Hepatocyte (in vitro differentiated cells): Measurements from ENCODE around the gene ZFPM1. TPM values are rescaled to one million over a fixed set of nuclear protein-coding genes. Genes with fewer than 3 reads are reported as not detected.

Source experiments
- DNase-seq: peaks from one replicate; pipeline ENCODE4 v3.0.0-alpha.2; 2016; ENCODE audit warnings: low spot score
- H2AFZ ChIP-seq: fragments of 200-600 bp; sonication (generic); 2 replicates; pipeline ENCODE4 v1.6.0; 2016; ENCODE audit warnings: antibody characterized with exemption, mild to moderate bottlenecking
- H3K27ac ChIP-seq: fragments of 200-600 bp; sonication (generic); 2 replicates; pipeline ENCODE4 v1.5.1; 2016; ENCODE audit warnings: mild to moderate bottlenecking
- H3K27me3 ChIP-seq: fragments of 200-600 bp; sonication (generic); 2 replicates; pipeline ENCODE4 v1.6.1; 2016
- H3K36me3 ChIP-seq: fragments of 200-600 bp; sonication (generic); replicated peaks from 2 replicates; pipeline ENCODE4 v1.5.1; 2016; ENCODE audit warnings: low read depth; ENCODE audit not compliant: insufficient read depth
- H3K4me1 ChIP-seq: fragments of 200-600 bp; sonication (generic); 2 replicates; pipeline ENCODE4 v1.5.1; 2016; ENCODE audit warnings: mild to moderate bottlenecking, moderate library complexity; ENCODE audit not compliant: insufficient read depth
- H3K4me2 ChIP-seq: fragments of 200-600 bp; sonication (generic); 2 replicates; pipeline ENCODE4 v1.6.0; 2016
- H3K4me3 ChIP-seq: fragments of 200-600 bp; sonication (generic); 2 replicates; pipeline ENCODE4 v1.5.1; 2016; ENCODE audit warnings: mild to moderate bottlenecking
- H3K79me2 ChIP-seq: fragments of 200-600 bp; sonication (generic); 2 replicates; pipeline ENCODE4 v1.6.0; 2017; ENCODE audit warnings: mild to moderate bottlenecking
- H3K9me2 ChIP-seq: fragments of 200-600 bp; sonication (generic); replicated peaks from 2 replicates; pipeline ENCODE4 v1.6.0; 2017; ENCODE audit warnings: mild to moderate bottlenecking; ENCODE audit not compliant: insufficient read depth
- H3K9me3 ChIP-seq: fragments of 200-600 bp; sonication (generic); 2 replicates; pipeline ENCODE4 v1.5.1; 2016; ENCODE audit warnings: low read depth, mild to moderate bottlenecking
- H4K20me1 ChIP-seq: fragments of 200-600 bp; sonication (generic); 2 replicates; pipeline ENCODE4 v1.6.0; 2016; ENCODE audit warnings: mild to moderate bottlenecking; ENCODE audit not compliant: insufficient read depth, poor library complexity, severe bottlenecking
- EZH2 ChIP-seq: fragments of 200-600 bp; sonication (generic); IDR thresholded peaks from 2 replicates; pipeline ENCODE4 v1.6.1; 2016; ENCODE audit warnings: antibody characterized with exemption, mild to moderate bottlenecking, borderline replicate concordance
- EZH2phosphoT487 ChIP-seq: fragments of 200-600 bp; sonication (generic); IDR thresholded peaks from one replicate; pipeline ENCODE4 v1.6.1; 2018; ENCODE audit warnings: antibody characterized with exemption, mild to moderate bottlenecking, low read depth, moderate library complexity; ENCODE audit not compliant: unreplicated experiment, severe bottlenecking
- WGBS: methylation state at CpG from one replicate; pipeline ENCODE4 v1.1.6; 2016; ENCODE audit warnings: low lambda C conversion rate; ENCODE audit errors: missing lambda C conversion rate; 5-methylcytosine and 5-hydroxymethylcytosine counted together
- polyA plus RNA-seq: library from polyadenylated mRNA; unstranded; fragments of >200 nt; fragmentation: Nextera tagmentation; extraction: Ambion mirVana; gene quantifications from 2 replicates; pipeline ENCODE4 v1.2.1, GENCODE V29; 2016
- total RNA-seq: library from RNA; depleted of rRNA; stranded (reverse); fragments of >200 nt; gene quantifications from 2 replicates; pipeline ENCODE4 v1.2.3, GENCODE V29; 2014
- TF ChIP-seq, protein P1 (sequence below): fragments of 200-600 bp; sonication (generic); IDR thresholded peaks from 2 replicates; pipeline ENCODE4 v1.5.1; 2016; ENCODE audit warnings: antibody characterized with exemption, mild to moderate bottlenecking; ENCODE audit not compliant: poor library complexity

The ZFPM1 gene
- total and polyA plus RNA-seq, 2 experiments from 2014 or later, result 4.1 to 11.9 TPM

DNA sequence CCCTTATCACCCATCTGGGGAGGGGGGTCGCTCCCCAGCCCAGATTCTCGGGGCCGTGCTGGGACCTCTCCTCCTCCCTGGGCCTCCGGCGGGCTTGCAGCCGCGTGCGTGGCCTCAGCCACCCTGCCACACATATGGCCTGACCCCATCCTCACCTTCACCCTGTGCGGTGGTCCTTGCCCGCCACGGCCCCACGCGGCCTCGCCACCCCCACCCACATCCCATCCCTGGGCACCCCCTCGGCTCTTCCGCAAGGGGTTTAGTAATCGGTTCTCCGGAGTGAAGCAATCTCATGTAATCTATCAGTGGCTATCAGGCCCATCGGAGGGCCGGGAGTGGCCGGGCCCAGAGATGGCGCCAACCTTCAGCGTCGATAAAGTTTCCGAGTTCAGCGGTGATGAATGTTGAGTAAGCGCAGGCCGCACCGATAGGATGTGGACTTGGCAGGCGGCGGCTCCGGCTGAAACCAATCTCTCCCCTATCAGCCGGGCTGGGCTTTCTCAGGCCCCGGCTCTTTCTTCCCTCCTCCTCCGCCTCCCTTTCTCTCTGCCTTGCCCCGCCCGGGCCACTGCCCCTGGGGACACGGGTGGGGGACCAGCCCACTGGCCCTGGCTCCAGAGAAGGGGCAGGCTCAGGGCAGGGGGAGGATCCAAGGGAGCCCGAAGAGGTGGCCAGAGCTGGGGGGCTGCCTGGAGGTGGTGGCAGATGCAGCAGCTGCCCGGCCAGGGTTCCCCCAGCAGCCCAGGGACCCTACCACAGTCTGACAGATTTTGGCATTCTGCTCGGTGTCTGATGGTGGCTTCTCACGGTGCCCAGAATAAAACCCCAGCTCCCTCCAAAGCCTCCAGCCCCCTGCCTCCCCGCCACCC, 20.8 kb downstream of the ZFPM1 start:
- Histone ChIP-seq H3K9me2 (no peaks in the 10 kb centered on the region), H2AFZ (no peak overlapping the region), H3K9me3 (no peaks in the 10 kb centered on the region), H3K36me3 (no peaks in the 10 kb centered on the region), H3K27me3 (no peaks in the 10 kb centered on the region), H4K20me1 (peaks cover 88% of the 10 kb centered on the region), H3K4me2 (no peak overlapping the region), H3K27ac (no peak overlapping the region), H3K4me1 (peaks cover 28% of the 10 kb centered on the region), H3K4me3 (no peak overlapping the region), H3K79me2 (peaks cover 87% of the 10 kb centered on the region)
- no peak for DNase-seq
- 91% methylated on average over 27 of the region's 43 CpGs for WGBS
- TF ChIP-seq EZH2 (no peak), EZH2phosphoT487 (no peak)
- TF ChIP-seq, protein P1, sequence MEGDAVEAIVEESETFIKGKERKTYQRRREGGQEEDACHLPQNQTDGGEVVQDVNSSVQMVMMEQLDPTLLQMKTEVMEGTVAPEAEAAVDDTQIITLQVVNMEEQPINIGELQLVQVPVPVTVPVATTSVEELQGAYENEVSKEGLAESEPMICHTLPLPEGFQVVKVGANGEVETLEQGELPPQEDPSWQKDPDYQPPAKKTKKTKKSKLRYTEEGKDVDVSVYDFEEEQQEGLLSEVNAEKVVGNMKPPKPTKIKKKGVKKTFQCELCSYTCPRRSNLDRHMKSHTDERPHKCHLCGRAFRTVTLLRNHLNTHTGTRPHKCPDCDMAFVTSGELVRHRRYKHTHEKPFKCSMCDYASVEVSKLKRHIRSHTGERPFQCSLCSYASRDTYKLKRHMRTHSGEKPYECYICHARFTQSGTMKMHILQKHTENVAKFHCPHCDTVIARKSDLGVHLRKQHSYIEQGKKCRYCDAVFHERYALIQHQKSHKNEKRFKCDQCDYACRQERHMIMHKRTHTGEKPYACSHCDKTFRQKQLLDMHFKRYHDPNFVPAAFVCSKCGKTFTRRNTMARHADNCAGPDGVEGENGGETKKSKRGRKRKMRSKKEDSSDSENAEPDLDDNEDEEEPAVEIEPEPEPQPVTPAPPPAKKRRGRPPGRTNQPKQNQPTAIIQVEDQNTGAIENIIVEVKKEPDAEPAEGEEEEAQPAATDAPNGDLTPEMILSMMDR, result no peak

DNA sequence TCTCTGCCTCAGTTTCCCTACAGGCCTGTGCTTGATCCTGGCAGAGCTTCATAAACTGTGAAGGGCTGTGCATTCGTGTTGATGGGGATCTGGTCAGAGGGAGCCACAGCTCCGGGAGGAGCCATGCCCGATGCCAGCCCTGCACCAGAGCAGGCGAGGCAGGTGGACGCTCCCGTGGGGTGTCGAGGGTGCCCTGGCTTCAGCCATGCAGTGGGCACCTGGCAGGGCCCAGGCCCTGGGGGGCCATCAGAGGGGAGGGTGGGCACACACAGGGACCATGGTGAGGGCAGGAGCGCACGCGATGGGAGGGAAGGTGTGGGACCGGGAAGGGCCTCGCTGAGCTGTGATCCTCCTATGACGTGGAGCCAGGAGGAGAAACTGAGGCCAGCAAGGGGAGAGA, 22.0 kb downstream of the ZFPM1 start:
- Histone ChIP-seq H3K9me2 (no peaks in the 10 kb centered on the region), H3K79me2 (peaks cover 83% of the 10 kb centered on the region), H3K4me2 (no peak overlapping the region), H3K4me3 (no peak overlapping the region), H3K9me3 (no peaks in the 10 kb centered on the region), H3K27me3 (no peaks in the 10 kb centered on the region), H3K4me1 (peaks cover 30% of the 10 kb centered on the region), H3K27ac (no peak overlapping the region), H4K20me1 (peaks cover 87% of the 10 kb centered on the region), H3K36me3 (no peaks in the 10 kb centered on the region), H2AFZ (no peak overlapping the region)
- TF ChIP-seq, protein P1, result no peak
- TF ChIP-seq EZH2phosphoT487 (no peak), EZH2 (no peak)
- 93% methylated on average over 6 of the region's 13 CpGs for WGBS
- DNase-seq, result no peak

DNA sequence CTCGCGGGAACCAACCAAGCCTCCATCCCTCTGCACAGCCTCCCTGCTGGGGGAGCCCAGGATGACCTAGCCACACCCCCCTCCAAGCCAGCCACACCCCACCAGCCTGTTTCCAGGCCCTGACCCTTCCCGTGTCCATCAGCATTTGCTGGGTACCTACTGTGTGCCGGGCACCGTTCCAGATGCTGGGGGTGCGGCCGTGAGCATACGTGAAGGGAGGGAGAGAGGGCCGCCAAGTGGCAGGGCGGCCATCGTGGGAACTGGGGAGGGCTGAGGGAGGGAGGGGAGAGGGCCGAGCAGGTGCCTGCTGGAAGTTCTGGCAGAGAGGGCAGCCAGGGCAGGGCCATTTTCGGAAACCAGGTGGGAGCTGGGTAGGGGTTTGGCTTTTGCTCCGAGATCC, 23.1 kb downstream of the ZFPM1 start:
- TF ChIP-seq EZH2phosphoT487, result no peak
- no peak for TF ChIP-seq EZH2
- TF ChIP-seq, protein P1, result no peak
- Histone ChIP-seq H3K4me2 (no peak overlapping the region), H2AFZ (no peak overlapping the region), H3K36me3 (no peaks in the 10 kb centered on the region), H3K9me3 (no peaks in the 10 kb centered on the region), H4K20me1 (peaks cover 88% of the 10 kb centered on the region), H3K4me3 (no peak overlapping the region), H3K27me3 (no peaks in the 10 kb centered on the region), H3K27ac (no peak overlapping the region), H3K4me1 (peaks cover 30% of the 10 kb centered on the region), H3K79me2 (peaks cover 92% of the 10 kb centered on the region), H3K9me2 (no peaks in the 10 kb centered on the region)
- 90% methylated on average over 13 of the region's 14 CpGs for WGBS
- no peak for DNase-seq
